GM12873 (cell line): ENCODE data around the gene PPP2R3B.

Experiments
- TF ChIP-seq, protein P1 (sequence below): IDR thresholded peaks from 2 replicates; pipeline ENCODE4 v1.5.1; 2012; ENCODE audit warnings: low read depth, mild to moderate bottlenecking, moderate library complexity, low read length, control low read depth; ENCODE audit not compliant: insufficient read depth; ENCODE audit errors: missing control alignments

PPP2R3B gene

DNA sequence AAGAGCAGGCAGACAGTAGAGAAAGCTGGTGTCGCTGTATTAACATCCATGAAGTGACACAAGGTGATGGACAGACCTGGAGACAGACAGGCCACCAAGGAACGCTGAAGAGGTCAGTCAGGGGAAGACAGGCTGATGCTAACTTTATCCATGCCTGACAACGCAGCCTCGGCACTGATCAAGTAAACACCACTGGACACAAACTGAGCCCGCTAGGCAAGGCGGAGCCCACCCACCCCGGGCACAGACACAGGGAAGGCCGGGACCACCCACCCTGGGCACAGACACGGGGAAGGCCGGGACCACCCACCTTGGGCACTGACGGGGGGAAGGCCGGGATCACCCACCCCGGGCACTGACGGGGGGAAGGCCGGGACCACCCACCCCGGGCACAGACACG lies 18.8 kb downstream of the PPP2R3B start:
- TF ChIP-seq, protein P1, sequence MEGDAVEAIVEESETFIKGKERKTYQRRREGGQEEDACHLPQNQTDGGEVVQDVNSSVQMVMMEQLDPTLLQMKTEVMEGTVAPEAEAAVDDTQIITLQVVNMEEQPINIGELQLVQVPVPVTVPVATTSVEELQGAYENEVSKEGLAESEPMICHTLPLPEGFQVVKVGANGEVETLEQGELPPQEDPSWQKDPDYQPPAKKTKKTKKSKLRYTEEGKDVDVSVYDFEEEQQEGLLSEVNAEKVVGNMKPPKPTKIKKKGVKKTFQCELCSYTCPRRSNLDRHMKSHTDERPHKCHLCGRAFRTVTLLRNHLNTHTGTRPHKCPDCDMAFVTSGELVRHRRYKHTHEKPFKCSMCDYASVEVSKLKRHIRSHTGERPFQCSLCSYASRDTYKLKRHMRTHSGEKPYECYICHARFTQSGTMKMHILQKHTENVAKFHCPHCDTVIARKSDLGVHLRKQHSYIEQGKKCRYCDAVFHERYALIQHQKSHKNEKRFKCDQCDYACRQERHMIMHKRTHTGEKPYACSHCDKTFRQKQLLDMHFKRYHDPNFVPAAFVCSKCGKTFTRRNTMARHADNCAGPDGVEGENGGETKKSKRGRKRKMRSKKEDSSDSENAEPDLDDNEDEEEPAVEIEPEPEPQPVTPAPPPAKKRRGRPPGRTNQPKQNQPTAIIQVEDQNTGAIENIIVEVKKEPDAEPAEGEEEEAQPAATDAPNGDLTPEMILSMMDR: no peak

DNA sequence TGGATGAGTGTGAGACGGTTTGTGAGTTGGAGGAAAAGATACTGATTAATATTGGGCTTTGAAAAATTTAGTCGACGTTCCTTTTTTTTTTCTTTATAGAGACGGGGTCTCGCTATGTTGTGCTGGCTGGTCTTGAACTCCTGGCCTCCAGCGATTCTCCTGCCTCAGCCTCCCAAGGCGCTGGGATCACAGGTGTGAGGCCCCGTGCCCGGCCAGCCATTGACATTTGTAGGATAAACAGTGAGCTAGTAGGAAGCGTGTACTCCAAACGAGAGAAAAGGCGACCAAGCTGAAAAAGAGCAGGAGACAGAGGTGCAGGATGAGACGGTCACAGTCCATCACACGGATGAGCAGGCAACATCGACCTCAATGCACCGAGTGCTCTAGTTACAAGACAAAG lies 19.4 kb downstream of the PPP2R3B start:
- TF ChIP-seq, protein P1: no peak

GRCh38 chrX:363621-364375 lies 22.9 kb downstream of the PPP2R3B start:
- TF ChIP-seq, protein P1: no peak

DNA sequence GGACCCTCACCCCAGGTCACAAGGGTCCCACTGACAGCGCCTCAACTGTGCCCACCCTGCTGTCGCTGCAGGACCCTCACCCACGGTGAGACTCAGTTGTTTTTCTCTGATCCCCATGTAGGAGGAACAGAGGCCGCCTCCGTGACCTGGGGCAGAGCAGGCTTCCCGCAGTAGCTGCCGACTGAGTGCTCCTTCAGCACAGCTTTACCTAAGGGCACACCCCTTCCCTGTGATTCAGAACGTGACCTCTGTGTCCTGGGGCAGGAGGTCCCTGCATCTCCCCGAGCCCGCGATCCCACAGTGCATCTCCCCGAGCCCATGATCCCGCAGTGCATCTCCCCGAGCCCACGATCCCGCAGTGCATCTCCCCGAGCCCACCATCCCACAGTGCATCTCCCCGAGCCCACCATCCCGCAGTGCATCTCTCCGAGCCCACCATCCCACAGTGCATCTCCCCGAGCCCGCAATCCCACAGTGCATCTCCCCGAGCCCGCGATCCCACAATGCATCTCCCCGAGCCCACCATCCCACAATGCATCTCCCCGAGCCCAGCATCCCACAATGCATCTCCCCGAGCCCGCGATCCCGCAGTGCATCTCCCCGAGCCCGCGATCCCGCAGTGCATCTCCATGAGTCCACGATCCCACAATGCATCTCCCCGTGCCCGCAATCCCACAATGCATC lies 23.6 kb downstream of the PPP2R3B start:
- TF ChIP-seq, protein P1: no peak

DNA sequence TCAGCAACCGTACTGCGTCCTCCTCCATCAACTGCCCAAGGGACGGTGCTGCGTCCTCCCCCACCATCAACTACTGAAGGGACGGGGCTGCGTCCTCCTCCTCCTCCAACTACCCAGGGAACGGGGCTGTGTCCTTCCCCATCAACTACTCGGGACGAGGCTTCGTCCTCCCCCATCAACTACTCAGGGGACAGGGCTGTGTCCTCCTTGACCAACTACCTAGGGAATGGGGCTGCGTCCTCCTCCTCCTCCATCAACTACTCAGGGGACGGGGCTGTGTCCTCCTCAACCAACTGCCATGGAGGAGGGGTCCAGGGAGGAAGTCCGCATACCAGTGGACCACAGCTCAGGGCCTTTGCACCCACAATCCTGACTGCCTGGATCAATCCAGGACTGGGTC lies 24.4 kb downstream of the PPP2R3B start:
- TF ChIP-seq, protein P1: no peak

DNA sequence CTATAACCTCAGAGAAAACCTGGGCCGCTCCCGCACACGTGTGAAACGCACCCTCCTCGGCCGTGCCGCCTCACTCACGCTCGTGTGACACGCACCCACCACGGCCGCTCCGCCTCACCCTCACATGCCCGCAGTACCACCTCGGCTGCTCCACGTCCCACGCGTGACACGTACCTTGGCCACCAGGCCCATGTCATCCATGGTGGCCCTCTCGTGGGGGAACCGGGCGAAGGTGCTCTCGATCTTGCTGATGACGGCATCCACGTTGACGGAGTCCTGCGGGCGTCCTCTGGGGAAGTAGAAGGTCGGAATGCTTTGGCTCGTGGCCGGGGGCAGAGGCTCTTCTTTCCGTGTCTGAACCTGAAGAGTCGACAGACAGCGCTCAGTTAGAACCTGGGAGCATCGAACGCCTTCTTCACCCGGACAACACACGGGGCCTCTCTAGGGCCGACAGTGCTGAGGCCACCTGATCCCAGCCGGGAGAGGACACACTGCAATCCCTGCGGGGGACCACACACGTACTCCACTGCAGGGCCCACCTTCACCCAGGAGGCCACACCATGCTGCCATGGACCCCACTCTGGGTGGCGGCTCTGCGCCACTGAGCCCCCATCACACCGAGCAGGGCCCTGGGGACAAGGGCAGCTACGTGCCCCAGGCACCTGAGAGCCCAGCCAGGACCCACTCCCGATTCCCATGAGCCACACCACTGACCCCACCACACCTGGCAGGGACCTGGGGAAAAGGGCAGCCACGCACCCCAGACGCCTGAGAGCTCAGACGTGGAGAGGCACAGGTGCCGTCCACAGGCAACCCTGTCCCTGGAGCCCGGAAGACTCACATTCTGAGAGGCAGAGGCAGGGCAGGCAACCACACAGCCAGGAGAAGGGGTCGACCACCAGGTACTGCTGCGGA lies 25.2 kb downstream of the PPP2R3B start:
- TF ChIP-seq, protein P1: no peak
